CD4-positive, alpha-beta T cell treated with Interleukin-15 for 4 hours (primary cell): ENCODE data around the gene ATP6V0A1.
"Not testable (repeated sequence)": the region's sequence is repeated elsewhere in the genome, so short reads cannot be mapped to it uniquely, and the experiment has no call there.

Experiments
- DNase-seq: peaks from one replicate; pipeline ENCODE4 v3.0.0-alpha.2; 2020; ENCODE audit warnings: low spot score

ATP6V0A1 gene

GRCh38 chr17:42438600-42439567, 19.8 kb upstream of the ATP6V0A1 start:
- peak; percentile 46 for DNase-seq

GRCh38 chr17:42441371-42442195, 17.1 kb upstream of the ATP6V0A1 start:
- DNase-seq, result no peak

- DNase-seq, result no peak
Observed at GRCh38 chr17:42442196-42442565, 16.5 kb upstream of the ATP6V0A1 start.

- not testable (repeated sequence) for DNase-seq
Observed at GRCh38 chr17:42449176-42449575, 9.5 kb upstream of the ATP6V0A1 start.

GRCh38 chr17:42449838-42450237, 8.8 kb upstream of the ATP6V0A1 start:
- DNase-seq, result not testable (repeated sequence)

GRCh38 chr17:42451270-42451669, 7.4 kb upstream of the ATP6V0A1 start:
- DNase-seq, result not testable (repeated sequence)

- DNase-seq, result no peak
Observed at GRCh38 chr17:42453439-42453838, 5.2 kb upstream of the ATP6V0A1 start.

DNA sequence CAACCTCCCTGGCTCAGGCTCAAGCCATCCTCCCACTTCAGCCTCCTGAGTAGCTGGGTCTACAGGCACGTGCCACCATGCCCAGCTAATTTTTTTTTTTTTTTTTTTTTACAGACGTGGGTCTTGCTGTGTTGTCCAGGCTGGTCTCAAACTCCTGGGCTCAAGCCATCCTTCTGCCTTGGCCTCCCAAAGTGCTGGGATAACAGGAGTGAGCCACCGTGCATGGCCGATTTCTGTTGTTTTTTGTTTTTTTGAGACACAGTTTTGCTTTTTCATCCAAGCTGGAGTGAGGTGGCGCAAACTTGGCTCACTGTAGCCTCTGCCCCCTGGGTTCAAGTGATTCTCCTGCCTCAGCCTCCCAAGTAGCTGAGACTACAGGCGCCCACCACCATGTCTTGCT, 3.7 kb upstream of the ATP6V0A1 start:
- DNase-seq, result not testable (repeated sequence)

DNA sequence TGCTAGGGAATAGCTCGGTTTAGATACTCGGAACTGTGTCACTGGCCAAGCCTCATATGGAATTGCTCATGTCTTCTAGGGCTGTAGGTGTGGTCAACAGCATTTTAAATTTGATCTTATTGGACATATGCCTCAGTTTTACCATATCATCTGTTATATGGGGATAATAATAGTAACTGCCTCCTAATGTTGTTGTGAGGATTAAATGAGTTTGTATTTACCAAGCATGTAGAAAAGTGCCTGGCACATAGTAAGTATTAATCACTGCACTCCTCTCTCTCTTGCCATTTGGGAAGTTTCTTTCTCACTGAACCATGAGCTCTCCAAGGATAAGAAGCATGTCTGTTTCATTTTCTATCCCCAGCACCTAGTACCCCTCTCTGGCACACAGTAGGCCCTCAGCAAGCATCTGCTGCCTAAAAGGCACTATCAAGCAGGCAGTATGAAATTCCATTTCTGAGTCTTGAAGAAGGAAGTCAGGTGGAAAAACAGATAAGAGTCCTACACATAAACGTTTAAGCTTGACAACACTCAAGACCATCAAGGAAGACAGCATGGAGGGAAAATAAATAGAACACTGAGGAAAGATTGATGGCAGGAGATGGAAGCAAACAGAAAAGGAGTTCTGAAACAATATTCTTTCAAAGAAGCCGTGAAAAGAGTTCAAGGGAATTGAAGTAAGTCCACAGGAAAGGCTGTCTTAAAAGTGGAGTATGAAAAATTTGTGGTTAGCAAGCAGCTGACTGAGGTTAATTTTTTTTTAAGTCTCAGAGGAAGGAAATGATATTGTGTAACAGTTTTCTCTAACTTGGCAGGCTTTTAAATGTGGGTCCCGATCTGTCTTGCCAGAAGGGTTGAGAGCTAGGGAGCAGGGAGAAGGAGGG, 2.2 kb upstream of the ATP6V0A1 start:
- peak; percentile 53 for DNase-seq

GRCh38 chr17:42457107-42457792, 1.4 kb upstream of the ATP6V0A1 start:
- no peak for DNase-seq

DNA sequence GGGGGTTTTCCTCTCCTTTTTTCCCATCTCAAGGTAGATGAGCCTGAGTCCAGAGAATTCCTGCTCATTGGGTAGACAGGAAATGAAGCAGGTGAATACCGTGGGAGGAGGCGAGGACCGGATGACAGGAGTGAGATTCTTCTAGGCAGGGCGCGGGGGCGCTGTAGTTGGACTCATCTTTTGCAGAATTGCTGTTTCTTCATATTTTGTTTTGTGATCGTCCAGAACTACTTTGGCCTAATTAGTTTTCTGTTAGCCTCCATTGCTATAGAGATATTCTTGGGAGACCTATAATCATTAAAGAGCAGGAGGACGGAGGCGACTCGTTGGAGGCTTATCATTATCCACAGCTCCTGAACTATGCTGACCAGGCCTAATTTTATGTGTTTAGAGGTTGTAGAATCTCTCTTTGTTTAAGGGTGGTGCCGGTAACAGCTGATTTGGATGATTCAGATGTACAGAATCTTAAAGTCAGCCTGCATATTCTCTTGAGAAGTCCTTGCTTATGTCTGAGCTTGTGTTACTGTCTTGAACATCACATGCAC, 650 bp downstream of the ATP6V0A1 start:
- DNase-seq, result no peak

GRCh38 chr17:42459801-42460281, 1.2 kb downstream of the ATP6V0A1 start:
- DNase-seq, result peak; percentile 25

GRCh38 chr17:42460371-42460770, 1.7 kb downstream of the ATP6V0A1 start:
- no peak for DNase-seq

DNA sequence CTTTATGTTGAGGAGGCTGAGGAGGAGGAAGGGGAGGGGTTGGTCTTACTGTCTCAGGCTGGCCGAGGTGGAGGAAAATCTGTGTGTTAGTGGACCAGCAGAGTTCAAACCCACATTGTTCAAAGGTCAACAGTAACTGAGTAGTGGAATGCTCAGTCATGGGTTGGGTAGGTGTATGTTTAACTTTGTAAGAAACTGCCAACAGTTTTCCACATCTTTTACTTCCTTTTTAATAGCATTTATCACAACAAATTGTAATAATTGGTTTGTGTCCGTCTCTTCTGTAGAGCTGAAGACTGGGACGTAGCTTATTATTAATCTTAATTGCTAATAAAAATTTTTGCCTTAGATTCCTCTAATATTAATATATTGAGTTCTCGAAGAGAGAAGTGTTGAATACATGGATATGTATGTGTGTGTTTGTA, 5.3 kb downstream of the ATP6V0A1 start:
- no peak for DNase-seq

GRCh38 chr17:42467889-42468288, 9.2 kb downstream of the ATP6V0A1 start:
- DNase-seq, result no peak

- no peak for DNase-seq
Observed at GRCh38 chr17:42472709-42473521, 14.2 kb downstream of the ATP6V0A1 start.

DNA sequence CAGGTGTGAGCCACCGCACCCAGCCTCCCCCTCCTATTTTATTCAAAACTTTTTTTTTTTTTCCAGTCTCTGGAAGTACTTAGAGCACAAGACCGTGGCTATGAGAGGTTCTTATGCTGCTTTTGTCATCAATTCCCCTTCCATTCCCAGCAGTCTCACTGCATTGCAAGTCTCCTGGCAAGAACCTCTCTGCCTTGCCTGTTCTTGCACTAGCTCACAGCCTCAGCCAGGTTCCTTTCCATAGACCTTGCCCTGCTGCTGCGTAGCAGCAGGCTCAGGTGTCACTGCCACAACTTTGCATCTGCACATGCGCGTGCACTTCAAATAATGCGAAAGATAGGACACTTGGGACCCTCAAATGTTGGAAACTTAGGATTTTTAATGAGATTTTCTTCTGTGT, 15.6 kb downstream of the ATP6V0A1 start:
- no peak for DNase-seq

GRCh38 chr17:42475121-42475520, 16.4 kb downstream of the ATP6V0A1 start:
- DNase-seq, result no peak

- DNase-seq, result no peak
Observed at GRCh38 chr17:42475835-42476234, 17.2 kb downstream of the ATP6V0A1 start.

- no peak for DNase-seq
Observed at GRCh38 chr17:42476411-42476810, 17.7 kb downstream of the ATP6V0A1 start.
